Measurements from ENCODE around the gene PLEKHB1.

PLEKHB1 gene

GRCh38 chr11:73651252-73651651, 4.9 kb downstream of the PLEKHB1 start:
- Histone ChIP-seq H3K36me3 (replicated peaks; ENCODE audit: low read depth, low read length) (no peaks in the 10 kb centered on the region), H4K20me1 (ENCODE audit: insufficient read depth, low read length) (no peaks in the 10 kb centered on the region)
- no peak for TF ChIP-seq CTCF (IDR thresholded peaks at IDR 0.05; ENCODE audit: low read depth, low read length)
- no peak for TF ChIP-seq EZH2phosphoT487 (IDR thresholded peaks at IDR 0.05; ENCODE audit: low read depth)

GRCh38 chr11:73651661-73652045, 5.3 kb downstream of the PLEKHB1 start:
- no peak overlapping the region for H2AFZ ChIP-seq (ENCODE audit: low read depth, low read length)
- TF ChIP-seq EZH2phosphoT487 (IDR thresholded peaks at IDR 0.05; ENCODE audit: low read depth) (no peak), CTCF (IDR thresholded peaks at IDR 0.05; ENCODE audit: low read depth, low read length) (no peak)
- no peaks in the 10 kb centered on the region for H3K27me3 ChIP-seq (ENCODE audit: low read depth, low read length)
- peaks cover 10% of the 10 kb centered on the region; the same call in 1 of the 2 replicates for H3K4me1 ChIP-seq (ENCODE audit: low read length)
- H3K9ac ChIP-seq (ENCODE audit: low read length), result no peak overlapping the region
- no peak overlapping the region for H3K4me2 ChIP-seq (ENCODE audit: low read length)
- H3K4me3 ChIP-seq (ENCODE audit: low read length), result no peak overlapping the region
- no peak overlapping the region for H3K27ac ChIP-seq (ENCODE audit: low read length)
- H3K79me2 ChIP-seq (ENCODE audit: low read length), result no peaks in the 10 kb centered on the region
- H4K20me1 ChIP-seq (ENCODE audit: insufficient read depth, low read length), result no peaks in the 10 kb centered on the region
- H3K9me3 ChIP-seq (ENCODE audit: insufficient read depth, low read length), result no peaks in the 10 kb centered on the region
- no peaks in the 10 kb centered on the region for H3K36me3 ChIP-seq (replicated peaks; ENCODE audit: low read depth, low read length)

More at GRCh38 chr11:73651252-73651651, 4.9 kb downstream of the PLEKHB1 start:
- Histone ChIP-seq H3K9me3 (ENCODE audit: insufficient read depth, low read length) (no peaks in the 10 kb centered on the region), H3K27me3 (ENCODE audit: low read depth, low read length) (no peaks in the 10 kb centered on the region), H3K4me1 (ENCODE audit: low read length) (peaks cover 10% of the 10 kb centered on the region; the same call in 1 of the 2 replicates), H3K27ac (ENCODE audit: low read length) (no peak overlapping the region), H3K79me2 (ENCODE audit: low read length) (no peaks in the 10 kb centered on the region), H3K4me2 (ENCODE audit: low read length) (no peak overlapping the region), H3K9ac (ENCODE audit: low read length) (no peak overlapping the region), H3K4me3 (ENCODE audit: low read length) (no peak overlapping the region), H2AFZ (ENCODE audit: low read depth, low read length) (no peak overlapping the region)

GRCh38 chr11:73652046-73652730, 5.8 kb downstream of the PLEKHB1 start:
- Histone ChIP-seq H3K27me3 (ENCODE audit: low read depth, low read length) (no peaks in the 10 kb centered on the region), H4K20me1 (ENCODE audit: insufficient read depth, low read length) (no peaks in the 10 kb centered on the region), H3K9ac (ENCODE audit: low read length) (no peak overlapping the region)

More at GRCh38 chr11:73652046-73652730, 5.8 kb downstream of the PLEKHB1 start:
- no peak overlapping the region for H3K4me2 ChIP-seq (ENCODE audit: low read length)
- no peak overlapping the region for H3K27ac ChIP-seq (ENCODE audit: low read length)
- peaks cover 6% of the 10 kb centered on the region; the same call in 1 of the 2 replicates for H3K4me1 ChIP-seq (ENCODE audit: low read length)
- H3K36me3 ChIP-seq (replicated peaks; ENCODE audit: low read depth, low read length), result no peaks in the 10 kb centered on the region
- no peak overlapping the region for H2AFZ ChIP-seq (ENCODE audit: low read depth, low read length)
- H3K4me3 ChIP-seq (ENCODE audit: low read length), result no peak overlapping the region
- no peak for TF ChIP-seq CTCF (IDR thresholded peaks at IDR 0.05; ENCODE audit: low read depth, low read length)
- TF ChIP-seq EZH2phosphoT487 (IDR thresholded peaks at IDR 0.05; ENCODE audit: low read depth), result no peak
- no peaks in the 10 kb centered on the region for H3K79me2 ChIP-seq (ENCODE audit: low read length)
- H3K9me3 ChIP-seq (ENCODE audit: insufficient read depth, low read length), result no peaks in the 10 kb centered on the region
